Tibial artery (tissue), 4 donors: Measurements from ENCODE around the gene C16orf96.

Experiments used
- DNase-seq, 2 donors: peaks; one replicate each; pipeline ENCODE4 v3.0.0-alpha.2; 2019
- H3K27ac ChIP-seq, 2 donors: fragments of 200-600 bp; sonication (generic) in 1 of 2; 1 replicate in 1 of 2; 2 replicates in 1 of 2; pipeline ENCODE4 v1.5.1; 2018 to 2019; ENCODE audit warnings: mild to moderate bottlenecking in 1 of 2
- H3K27me3 ChIP-seq, 2 donors: fragments of 200-600 bp; sonication (generic) in 1 of 2; one replicate each; pipeline versions ENCODE4 v1.5.1 to v1.6.0; 2016 to 2019
- H3K36me3 ChIP-seq, 3 donors: fragments of 200-600 bp; sonication (generic) in 2 of 3; one replicate each; pipeline ENCODE4 v1.5.1; 2016 to 2019; ENCODE audit warnings: mild to moderate bottlenecking in 2 of 3
- H3K4me1 ChIP-seq, 4 donors: fragments of 200-600 bp; sonication (generic) in 2 of 4; 1 replicate in 3 of 4; 2 replicates in 1 of 4; pipeline ENCODE4 v1.5.1; 2016 to 2019
- H3K4me3 ChIP-seq, 2 donors: fragments of 200-600 bp; sonication (generic) in 1 of 2; 1 replicate in 1 of 2; 2 replicates in 1 of 2; pipeline ENCODE4 v1.5.1; 2018 to 2019; ENCODE audit warnings: mild to moderate bottlenecking in 2 of 2
- H3K9me3 ChIP-seq, 3 donors: fragments of 200-600 bp; sonication (generic) in 1 of 3; one replicate each; pipeline ENCODE4 v1.5.1; 2016 to 2019
- intact Hi-C: fragments of 100-400 bp; cut with DNase I; formaldehyde crosslinking; loops from one replicate; pipeline ENCODE4 v1.15.0; 2023; ENCODE audit warnings: low total_unique reads
- TF ChIP-seq, protein P1 (sequence below), 2 experiments: fragments of 200-600 bp in 1 of 2; fragments of 450-650 bp in 1 of 2; IDR thresholded peaks; one replicate each; pipeline ENCODE4 v1.5.1; 2017 to 2019; ENCODE audit warnings: antibody characterized with exemption in 2 of 2, mild to moderate bottlenecking in 1 of 2, moderate library complexity in 1 of 2

The C16orf96 gene

DNA sequence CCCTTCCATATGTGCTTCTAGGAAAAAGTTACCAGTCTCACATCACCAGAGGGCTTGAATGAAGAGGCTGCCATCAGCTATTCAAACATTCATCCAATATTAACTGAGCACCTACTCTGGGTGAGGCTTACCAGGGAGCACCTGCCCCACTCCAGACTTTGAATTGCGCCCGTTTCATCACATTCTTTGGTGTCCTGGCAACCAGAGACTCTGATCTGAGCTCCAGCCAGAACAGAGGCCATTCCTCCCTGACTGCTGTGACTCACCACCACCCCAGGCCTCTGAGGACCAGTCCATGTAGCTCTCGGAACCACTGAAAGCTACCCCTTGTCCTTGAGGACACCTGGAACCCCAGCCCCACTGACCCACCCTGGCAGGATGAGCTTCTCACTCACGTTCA, at the start of gene C16orf96:
TSS of gene C16orf96 (plus strand) at position 229 of the 400 bp plus-strand sequence. CDS start at position 379, 150 bp downstream.
- Histone ChIP-seq H3K27ac (no peak within 1 kb of the TSS), H3K9me3 (no peaks in the 10 kb centered on the region), H3K4me1 (no peaks in the 10 kb centered on the region), H3K27me3 (peaks cover 0 to 38% of the 10 kb centered on the region in 2 donors), H3K4me3 (no peak within 1 kb of the TSS), H3K36me3 (no peaks in the 10 kb centered on the region)
- no peak for DNase-seq
- intact Hi-C loops = no loop called here
- TF ChIP-seq, protein P1, sequence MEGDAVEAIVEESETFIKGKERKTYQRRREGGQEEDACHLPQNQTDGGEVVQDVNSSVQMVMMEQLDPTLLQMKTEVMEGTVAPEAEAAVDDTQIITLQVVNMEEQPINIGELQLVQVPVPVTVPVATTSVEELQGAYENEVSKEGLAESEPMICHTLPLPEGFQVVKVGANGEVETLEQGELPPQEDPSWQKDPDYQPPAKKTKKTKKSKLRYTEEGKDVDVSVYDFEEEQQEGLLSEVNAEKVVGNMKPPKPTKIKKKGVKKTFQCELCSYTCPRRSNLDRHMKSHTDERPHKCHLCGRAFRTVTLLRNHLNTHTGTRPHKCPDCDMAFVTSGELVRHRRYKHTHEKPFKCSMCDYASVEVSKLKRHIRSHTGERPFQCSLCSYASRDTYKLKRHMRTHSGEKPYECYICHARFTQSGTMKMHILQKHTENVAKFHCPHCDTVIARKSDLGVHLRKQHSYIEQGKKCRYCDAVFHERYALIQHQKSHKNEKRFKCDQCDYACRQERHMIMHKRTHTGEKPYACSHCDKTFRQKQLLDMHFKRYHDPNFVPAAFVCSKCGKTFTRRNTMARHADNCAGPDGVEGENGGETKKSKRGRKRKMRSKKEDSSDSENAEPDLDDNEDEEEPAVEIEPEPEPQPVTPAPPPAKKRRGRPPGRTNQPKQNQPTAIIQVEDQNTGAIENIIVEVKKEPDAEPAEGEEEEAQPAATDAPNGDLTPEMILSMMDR (IDR thresholded peaks at IDR 0.05) = no peak

DNA sequence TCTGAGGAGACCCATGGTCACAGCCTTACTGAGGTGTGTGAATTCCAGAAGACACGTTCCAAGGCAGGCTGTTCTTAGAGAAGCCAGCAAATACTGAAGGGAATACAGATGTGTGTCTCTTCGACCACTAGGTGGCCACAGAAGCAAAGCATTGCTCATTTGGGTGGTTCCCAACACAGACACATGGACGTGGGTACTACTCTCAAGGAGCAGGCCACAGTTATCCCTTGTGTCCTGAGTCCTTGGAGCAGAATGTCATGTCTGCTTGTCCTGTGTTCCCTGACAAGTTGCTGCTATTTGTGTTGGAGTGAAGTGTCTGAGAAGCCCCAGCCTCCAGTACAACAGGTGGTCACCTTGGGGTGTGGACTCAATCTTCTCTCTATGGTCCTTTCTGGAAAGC, 49.7 kb upstream of the C16orf96 start:
- Histone ChIP-seq H3K4me1 (peaks cover 0 to 5% (median 3%) of the 10 kb centered on the region in 4 donors), H3K4me3 (no peak overlapping the region), H3K36me3 (peaks cover 26 to 52% (median 44%) of the 10 kb centered on the region in 3 donors), H3K9me3 (no peaks in the 10 kb centered on the region), H3K27ac (no peak overlapping the region), H3K27me3 (no peaks in the 10 kb centered on the region)
- TF ChIP-seq, protein P1 (IDR thresholded peaks at IDR 0.05) = peak; percentile 69 to 83
- intact Hi-C loops = loop anchor here (5.0 kb wide), 1 partner anchor 46 kb away; no protein-coding TSS in a partner anchor
- peak; percentile 42 to 77 for DNase-seq

DNA sequence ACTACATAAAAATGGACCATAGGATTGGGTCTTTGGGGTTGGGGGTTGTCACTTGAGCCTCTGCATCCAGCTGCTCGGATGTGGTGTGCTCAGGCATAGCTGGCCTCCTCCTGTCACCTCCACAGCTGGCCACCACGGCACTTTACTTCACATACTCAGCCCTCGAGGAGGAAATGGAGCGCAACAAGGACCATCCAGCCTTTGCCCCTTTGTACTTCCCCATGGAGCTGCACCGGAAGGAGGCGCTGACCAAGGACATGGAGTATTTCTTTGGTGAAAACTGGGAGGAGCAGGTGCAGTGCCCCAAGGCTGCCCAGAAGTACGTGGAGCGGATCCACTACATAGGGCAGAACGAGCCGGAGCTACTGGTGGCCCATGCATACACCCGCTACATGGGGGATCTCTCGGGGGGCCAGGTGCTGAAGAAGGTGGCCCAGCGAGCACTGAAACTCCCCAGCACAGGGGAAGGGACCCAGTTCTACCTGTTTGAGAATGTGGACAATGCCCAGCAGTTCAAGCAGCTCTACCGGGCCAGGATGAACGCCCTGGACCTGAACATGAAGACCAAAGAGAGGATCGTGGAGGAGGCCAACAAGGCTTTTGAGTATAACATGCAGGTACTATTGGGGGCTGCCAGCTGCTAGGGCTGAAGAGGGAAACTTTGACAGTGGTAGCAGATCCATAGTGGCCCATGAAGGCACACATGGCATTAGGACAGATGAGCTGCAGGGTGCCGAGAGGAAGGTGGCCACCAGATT, 48.4 kb upstream of the C16orf96 start:
- intact Hi-C loops = loop anchor here (5.0 kb wide), 1 partner anchor 45 kb away; no protein-coding TSS in a partner anchor
- no peak for DNase-seq
- no peak overlapping the region for H3K27ac ChIP-seq
- H3K36me3 ChIP-seq = peaks cover 34 to 65% (median 57%) of the 10 kb centered on the region in 3 donors
- TF ChIP-seq, protein P1 (IDR thresholded peaks at IDR 0.05) = no peak
- no peaks in the 10 kb centered on the region for H3K9me3 ChIP-seq
- no peaks in the 10 kb centered on the region for H3K27me3 ChIP-seq
- peaks cover 0 to 3% (median 0%) of the 10 kb centered on the region in 4 donors for H3K4me1 ChIP-seq
- no peak overlapping the region for H3K4me3 ChIP-seq

DNA sequence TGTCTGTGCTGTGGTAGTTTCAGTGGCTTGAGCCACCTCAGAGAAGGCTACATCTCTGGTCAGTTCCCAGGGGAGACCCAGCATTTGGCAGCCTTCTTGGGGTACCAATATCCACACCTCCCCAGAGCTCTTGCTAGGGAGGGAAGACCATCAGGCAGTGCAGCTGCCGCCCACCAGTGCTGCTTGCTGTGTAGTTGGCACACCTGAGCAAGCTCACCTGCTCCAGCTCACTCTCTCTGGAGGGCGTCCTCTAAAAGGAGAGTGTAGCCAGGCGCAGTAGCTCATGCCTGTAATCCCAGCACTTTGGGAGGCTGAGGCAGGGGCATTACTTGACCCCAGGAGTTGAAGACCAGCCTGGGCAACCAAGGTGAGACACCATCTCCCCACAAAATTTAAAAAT, 47.3 kb upstream of the C16orf96 start:
- intact Hi-C loops = loop anchor here (5.0 kb wide), 1 partner anchor 43 kb away; no protein-coding TSS in a partner anchor
- H3K4me3 ChIP-seq = no peak overlapping the region
- DNase-seq = no peak
- no peak overlapping the region for H3K27ac ChIP-seq
- H3K27me3 ChIP-seq = no peaks in the 10 kb centered on the region
- TF ChIP-seq, protein P1 (IDR thresholded peaks at IDR 0.05) = no peak
- no peaks in the 10 kb centered on the region for H3K9me3 ChIP-seq
- H3K4me1 ChIP-seq = peaks cover 0 to 3% (median under 1%) of the 10 kb centered on the region in 4 donors
- peaks cover 36 to 75% (median 67%) of the 10 kb centered on the region in 3 donors for H3K36me3 ChIP-seq

DNA sequence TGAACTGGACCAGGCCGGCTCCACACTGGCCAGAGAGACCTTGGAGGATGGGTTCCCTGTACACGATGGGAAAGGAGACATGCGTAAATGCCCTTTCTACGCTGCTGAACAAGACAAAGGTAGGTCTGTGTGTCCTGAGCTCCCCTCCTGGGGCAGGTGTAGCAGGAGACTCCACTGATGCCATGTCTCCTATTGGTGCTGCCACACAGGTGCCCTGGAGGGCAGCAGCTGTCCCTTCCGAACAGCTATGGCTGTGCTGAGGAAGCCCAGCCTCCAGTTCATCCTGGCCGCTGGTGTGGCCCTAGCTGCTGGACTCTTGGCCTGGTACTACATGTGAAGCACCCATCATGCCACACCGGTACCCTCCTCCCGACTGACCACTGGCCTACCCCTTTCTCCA, 46.7 kb upstream of the C16orf96 start:
- no peak overlapping the region for H3K27ac ChIP-seq
- peaks cover 36 to 81% (median 69%) of the 10 kb centered on the region in 3 donors for H3K36me3 ChIP-seq
- no peaks in the 10 kb centered on the region for H3K27me3 ChIP-seq
- H3K4me1 ChIP-seq = peaks cover 0 to 6% (median 4%) of the 10 kb centered on the region in 4 donors
- no peaks in the 10 kb centered on the region for H3K9me3 ChIP-seq
- no peak overlapping the region for H3K4me3 ChIP-seq
- no peak for DNase-seq
- TF ChIP-seq, protein P1 (IDR thresholded peaks at IDR 0.05) = no peak
- intact Hi-C loops = loop anchor here (5.0 kb wide), 1 partner anchor 43 kb away; no protein-coding TSS in a partner anchor
